HG02798 (cell line): ENCODE results near the gene PDHX.
"Not testable (repeated sequence)": the region's sequence is repeated elsewhere in the genome, so short reads cannot be mapped to it uniquely, and the experiment has no call there.

ENCODE experiments used
- ATAC-seq: cut with Tn5 transposase; IDR thresholded peaks from one replicate; pipeline ENCODE4 v1.9.1; 2021; ENCODE audit warnings: mild to moderate bottlenecking; ENCODE audit not compliant: unreplicated experiment, poor library complexity

Gene PDHX

DNA sequence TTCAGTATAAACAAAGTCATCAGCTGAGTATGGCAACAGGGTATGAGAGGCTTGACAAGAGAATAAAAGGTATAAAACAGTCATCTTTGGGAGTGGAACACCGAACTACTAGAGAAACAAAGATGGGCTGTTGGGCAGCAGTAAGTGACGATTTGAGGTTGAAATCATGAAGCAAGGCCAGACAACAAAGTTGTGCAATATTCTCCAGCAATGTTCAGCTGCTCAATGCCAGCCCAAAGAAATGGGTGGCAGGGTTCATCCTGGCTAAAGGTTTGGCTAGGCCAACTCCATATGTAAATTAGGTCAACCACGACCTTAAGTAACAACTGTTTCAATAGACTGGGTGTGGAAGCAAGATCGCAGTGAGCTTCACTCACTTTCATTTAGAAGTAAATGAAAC, 6.5 kb upstream of the PDHX start:
- no peak for ATAC-seq

DNA sequence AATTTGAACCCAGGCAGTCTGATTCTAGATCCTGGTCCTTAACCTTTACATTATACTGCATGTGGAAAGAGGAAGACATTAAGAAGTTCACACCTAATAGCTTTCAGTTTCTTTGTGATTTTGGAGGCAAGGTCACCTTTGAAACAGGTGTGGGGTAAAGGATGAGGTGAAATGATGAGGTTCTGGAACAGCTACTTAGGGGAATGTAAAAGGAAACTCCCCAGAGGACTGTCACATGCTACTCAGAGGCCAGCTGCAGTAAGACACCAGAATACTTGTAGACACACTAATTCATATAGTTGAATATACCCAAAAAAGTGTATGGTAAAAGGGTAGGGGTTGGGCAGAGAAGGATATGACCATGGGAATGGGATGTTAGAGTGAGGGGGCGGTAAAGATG, 5.6 kb upstream of the PDHX start:
- ATAC-seq = peak; percentile 69

DNA sequence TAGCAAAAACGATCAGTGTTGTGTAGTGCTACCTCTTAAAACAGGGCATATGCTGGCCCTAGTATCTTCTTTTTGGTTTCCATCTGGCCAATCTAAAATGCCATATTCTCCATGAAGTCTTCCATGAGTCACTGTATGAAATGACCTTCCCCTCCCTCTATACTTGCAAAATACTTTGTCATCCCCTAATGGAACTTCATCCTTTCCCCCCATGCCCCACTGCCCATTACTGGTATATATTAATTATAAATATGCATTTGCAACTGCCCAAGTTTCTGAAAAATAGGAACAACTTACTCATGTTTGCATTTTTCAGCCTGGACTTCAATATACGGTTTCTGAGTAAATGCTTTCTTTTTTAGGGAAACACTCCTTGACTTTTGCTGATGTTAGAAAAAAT, 4.7 kb upstream of the PDHX start:
- no peak for ATAC-seq

DNA sequence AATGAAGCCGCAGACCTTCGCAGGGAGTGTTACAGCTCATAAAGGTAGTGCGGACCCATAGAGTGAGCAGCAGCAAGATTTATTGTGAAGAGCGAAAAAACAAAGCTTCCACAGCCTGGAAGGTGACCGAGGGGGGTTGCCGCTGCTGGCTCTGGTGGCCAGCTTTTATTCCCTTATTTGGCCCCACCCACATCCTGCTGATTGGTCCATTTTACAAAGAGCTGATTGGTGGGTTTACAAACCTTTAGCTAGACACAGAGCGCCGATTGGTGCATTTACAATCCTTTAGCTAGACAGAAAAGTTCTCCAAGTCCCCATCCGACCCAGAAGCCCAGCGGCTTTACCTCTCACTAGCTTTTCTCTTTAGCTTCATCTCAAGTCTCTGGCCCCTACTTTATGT, 2.9 kb upstream of the PDHX start:
- ATAC-seq = not testable (repeated sequence)

DNA sequence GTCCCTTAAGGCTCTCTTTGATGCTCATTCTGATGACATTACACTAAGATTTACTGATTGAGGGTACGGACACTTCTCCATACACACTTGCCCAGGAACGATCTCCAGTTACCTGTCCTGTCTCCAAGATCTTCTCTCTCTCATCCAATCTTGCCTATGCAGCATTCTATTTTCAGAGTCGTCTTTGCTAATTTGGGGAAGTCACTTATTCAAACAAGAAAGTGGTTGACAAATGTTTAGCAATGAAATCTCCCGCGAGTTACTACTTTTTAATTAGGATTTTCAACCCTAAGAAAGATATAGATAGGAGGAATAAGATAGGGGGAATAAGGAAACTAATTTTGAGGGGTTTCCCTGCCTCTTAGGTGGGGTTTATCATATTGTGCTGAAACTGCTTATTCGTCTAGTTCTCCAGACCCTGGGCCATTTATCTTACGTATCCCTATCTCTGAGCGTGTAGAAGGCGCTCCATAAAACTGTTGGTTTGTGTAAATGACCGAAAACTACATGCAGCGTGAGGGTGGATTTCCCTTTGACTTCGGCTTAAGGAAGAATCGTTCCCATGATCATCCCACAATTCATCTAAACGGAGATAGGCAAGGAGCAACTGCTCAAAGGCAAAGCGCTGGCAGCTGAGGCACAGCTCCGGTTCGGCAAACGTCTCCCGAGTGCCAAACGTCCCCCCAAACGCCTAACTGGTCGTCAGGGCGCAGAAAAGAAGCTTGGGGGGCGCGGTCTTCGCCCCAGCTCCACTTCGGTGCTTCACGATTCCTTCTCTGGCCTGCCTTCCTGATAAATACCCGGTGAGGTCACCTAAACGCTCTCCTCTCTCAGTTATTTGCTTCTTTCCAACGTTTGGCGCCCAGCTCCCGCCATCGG, 1.0 kb upstream of the PDHX start:
- ATAC-seq = peak; percentile 7

DNA sequence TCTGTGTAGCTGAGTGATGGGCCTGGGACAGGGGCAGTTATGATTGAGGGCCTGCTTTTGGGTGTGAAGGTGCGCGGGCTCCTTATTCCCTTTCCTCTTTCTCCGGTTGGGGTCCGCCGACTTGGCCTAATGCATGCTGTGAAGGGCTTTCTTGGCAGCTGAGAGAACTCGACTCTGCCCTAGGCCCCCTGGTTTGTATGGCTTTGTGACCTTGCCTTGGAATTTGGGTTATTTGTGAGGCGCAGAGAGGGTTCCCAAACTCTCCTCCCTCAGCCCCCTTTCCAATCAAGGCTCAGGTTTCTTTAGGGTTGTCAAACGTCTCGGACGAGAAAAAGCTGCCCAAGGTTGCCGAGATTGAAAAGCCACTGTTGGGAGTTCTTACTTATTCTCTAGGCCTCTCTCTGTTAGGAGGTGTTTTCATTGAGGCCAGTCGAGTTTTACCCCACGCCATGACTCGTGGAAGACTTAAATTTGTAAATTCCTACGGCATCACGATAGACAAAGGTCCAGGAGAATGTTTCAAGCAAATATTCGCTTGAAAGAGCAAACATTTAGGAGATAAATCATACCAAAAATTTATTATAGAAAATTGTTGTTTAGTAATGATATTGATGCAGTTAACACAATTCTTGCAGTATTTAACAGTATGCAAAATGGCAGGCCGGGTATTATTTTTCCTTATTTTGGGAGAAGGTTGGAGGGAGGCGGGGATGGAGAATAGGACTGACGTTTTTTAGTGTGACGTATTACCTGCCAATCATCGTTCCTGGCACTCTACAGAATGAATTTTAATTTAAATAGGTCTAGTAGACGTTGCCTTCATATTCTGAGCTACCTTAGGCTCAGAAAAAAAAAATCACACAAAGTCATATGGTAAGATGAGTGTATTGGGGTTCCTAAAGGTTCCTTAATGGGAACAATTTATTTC, 689 bp downstream of the PDHX start:
- no peak for ATAC-seq

DNA sequence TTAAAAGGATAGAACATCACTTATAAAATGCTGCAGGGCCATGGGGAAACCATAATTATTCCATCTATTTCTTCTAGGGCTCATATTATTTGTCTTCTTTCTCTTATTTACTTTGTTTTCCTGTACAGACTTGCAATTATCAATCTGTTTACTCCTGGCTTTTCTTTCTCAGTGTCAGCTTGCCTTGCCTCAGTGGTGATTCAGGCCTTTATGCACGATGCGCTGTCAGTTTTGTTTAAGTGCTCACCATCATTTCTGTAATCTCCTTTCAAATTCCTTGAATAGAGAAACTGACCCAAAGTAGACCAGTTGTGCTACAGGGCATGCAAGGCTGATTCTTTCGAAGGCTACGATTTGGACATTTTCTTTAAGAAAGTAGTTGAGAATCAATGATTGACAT, 4.7 kb downstream of the PDHX start:
- no peak for ATAC-seq

DNA sequence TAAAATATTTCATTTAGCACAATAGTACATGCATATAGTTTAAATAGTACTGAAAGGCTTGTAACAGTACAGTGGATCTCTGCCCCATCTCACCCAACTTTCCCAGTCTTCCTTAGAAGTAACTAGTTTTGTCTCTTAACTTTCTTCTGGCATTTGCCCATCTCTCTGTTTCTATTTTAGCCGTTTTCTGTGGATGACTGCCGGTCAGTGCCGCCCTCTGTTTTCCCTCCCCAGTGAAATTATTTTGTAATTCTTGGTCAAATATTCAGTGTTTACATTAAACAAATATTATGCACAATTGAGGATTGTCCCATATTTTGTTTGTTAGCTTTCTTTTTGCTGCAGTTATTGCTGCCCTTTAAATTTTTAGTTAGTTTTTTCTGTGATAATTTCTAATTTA, 8.3 kb downstream of the PDHX start:
- ATAC-seq = no peak

DNA sequence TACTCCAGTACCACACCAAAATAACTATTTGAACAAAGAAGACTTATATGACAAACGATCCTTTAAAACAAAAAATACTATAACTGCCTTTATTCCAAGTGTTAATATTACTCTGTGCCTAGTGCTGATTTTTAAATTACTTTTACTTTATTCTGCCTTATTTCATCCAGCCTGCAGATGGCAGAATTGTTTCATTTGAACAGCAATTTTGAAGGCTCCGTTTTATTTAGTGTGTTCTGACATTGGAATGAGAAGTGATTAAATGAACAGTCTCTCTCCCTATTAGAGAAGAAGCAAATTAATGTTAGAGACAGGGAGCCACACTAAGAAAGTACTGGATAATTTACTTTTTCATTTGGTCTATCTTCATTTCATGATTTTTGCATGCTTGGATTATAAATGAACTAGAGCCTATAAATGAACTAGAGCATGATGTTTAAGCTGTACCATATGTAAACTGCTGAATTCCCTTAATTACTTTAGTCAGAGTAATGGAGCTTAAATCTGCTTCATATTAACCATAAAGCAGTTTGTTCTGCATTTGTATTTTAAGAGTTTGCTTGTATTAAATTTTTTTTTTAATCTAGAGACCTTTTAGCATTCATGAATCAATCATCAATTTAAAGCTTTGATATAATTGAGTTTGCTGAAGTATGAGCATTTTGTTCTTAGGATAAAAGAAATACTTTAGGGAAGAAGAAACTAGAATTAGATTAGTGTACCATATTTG, 9.8 kb downstream of the PDHX start:
- ATAC-seq = no peak

DNA sequence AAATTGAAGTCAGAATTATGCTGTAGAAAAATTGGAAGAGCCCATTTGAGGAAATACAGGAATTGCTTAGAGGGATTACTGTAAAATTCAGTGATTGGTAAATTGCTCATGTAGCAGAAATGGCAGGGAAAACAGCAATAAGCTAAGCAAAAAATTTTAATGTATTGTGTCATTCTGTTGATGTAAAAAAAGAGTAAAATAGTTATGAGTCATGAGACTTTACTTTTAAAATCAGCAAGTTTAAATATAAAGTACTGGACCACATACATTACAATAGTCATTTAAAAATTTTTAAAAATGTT, 10.4 kb downstream of the PDHX start:
- ATAC-seq = no peak

DNA sequence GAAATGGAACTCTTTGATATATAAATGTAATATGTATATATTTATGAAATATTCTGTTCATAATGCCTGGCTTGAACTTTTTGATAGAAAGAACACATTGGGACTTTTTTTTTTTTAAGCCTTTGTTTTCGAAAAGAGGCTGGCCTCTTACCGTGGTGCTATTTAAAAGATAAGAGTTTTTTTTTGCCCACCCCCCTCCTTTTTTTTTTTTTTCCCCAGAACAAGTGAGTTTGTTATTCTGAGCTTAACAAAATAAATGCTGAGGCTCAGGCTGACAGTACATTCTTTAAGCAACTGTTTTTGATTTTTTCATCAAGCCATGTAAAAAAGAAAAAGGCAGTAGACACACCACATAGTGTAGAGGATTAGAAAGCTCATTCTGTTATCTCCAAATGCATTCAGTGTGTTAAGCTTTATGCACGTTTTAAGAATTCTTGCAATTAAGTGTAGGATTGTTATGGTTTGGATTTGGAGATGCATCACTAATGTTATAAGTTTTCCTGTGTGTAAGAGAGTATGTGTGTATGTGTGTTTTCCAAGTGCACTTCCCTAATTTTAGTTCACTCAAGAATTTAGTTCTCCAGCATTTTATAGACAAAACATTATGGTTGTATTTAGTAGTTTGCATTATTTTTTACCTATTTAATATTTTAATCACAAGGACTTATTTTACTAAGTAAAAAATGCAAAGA, 12.0 kb downstream of the PDHX start:
- no peak for ATAC-seq

DNA sequence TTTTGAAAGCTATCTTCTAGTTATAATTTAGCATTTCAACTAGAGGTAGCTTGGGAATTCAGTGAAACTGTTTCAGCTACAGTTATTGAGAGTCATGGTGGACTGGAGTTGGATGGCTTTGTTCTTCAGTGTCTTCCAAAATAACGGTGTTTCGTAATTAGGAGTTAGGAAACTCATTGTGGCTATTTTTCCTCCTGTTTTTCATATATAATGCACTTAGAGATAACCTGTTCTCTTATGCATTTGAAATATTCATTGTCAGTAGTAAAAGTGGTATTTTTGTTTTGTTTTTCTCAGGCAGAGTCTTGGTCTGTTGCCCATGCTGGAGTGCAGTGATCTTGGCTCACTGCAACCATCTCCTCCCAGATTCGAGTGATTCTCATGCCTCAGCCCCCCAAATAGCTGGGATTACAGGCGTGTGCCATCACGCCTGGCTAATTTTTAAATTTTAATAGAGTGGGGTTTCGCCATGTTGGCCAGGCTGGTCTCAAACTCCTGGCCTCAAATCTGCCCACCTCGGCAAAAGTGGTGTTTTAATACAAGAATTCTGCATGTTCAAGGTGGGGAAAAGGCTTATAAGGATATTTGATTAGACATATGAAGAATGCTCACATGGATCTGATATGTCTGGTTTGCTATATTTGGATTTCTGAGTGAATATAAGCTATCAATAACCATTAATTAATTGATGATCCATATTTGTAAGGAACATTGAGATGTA, 12.7 kb downstream of the PDHX start:
- ATAC-seq = no peak

DNA sequence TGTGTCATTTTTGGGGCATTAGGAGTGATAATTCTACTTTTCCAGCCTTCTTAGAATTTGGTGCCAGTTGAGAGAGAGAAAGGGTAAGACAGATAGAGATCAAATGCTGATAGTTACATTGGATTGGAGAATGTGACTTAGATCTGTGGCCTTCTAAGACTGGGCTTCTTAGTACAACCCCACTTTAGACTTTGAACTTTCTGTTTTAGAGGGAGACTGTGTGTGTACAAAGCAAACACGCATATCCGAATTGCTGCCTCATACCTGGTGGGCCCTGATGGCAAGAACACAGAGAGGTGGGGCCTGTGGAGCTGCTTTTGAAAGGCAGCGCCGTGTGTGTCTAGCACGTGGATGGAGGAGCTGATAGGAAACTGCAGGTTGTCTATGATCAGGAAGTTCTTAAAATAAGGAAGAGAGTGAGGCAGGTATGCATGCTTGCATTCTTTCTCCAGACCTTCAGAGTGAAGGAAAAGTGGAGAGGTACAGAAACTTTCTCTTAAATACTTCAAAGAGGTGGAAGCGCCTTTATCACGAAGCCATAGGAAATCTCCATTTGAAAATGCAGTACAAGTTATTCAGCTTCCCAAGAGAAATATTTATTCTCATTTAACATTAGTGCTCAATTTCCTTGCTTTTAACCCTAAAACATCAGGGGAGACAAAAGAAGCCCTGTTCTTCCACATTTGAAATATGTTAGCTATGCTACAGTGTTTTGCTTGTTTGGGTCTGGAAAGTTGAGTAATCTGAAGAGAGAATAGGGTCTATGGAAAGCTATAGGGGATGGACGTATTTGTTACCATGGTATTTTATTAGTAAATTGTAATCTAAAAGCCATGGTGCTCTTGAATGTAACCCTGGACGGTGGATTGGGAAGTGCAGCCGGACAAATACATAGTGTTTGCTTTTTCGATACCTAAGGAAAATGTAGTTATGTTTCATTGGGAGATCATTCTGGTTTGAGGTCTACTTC, 13.7 kb downstream of the PDHX start:
- no peak for ATAC-seq

DNA sequence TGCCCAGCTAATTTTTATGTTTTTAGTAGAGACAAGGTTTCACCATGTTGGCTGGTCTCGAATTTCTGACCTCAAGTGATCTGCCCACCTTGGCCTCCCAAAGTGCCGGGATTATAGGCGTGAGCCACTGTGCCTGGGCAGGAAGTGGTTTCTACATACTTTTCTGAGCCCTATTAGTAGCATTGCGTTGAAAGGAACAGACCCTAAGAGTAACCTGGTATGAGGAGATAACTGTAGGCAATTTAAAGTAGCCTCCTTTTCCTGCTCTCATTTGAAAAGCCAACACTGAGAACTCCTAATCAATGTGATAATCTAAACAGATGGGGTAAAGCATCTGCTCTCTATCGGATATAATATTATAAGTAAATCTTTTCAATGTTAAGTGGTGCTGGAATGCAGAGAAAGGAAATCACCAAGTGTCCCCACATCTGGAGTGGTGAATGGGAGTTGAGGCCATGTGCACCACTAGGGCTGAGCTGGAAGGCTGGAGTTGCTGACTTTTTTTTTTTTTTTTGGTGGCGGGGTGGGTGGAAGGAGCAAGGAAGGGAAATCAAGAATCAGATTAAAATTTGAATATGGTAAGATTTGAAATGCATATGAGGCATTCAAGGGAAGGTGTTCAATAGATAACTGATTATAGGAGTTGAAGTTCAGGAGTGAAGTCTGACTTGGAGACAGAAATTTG, 20.7 kb downstream of the PDHX start:
- no peak for ATAC-seq

DNA sequence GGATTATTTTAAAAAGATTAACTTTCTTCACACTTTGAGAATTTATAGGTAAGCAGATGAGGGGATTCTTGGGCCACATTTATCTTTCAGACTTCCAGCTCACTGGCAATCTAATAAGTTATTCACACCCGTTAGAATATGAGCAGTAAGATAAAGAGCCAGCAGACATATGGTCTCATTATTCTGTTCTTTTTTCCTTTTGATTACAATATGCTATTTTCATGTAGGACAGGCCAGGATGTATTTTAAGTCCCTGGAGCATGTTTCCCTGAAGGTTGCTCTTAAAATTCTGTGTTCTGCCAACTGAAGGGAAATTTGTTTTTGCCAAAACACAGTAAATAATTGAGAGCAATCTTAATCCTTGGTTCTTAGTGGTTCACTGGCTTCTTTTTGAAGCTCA, 22.2 kb downstream of the PDHX start:
- ATAC-seq = no peak

DNA sequence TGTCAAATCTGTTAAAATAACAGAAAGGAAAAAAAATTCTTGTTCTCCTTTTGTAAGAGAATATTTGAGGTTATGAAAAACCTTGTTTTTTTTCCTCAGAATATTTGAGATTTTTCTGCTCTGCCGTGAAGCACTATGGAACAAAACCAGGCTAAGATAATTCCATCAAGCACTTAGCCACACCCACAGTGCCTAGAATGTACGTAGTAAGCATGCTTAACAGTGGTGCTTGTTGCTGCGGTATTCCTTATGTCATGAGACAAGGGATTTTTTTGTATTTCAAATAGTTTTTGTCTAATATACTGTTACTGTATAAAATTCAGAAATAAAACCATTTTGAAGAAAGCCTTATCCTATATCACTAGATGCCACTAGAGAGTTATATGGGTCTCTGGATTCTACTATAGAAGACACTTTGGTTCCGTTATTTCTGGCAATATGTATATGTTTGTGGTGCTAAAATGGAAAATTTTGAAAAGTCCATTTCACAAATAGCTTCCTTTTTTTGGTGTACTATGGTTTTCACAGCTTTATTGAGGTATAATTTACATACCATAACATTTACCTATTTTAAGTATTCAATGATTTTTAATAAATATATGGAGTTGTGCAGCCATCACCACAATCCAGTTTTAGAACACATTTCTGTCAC, 23.7 kb downstream of the PDHX start:
- peak; percentile 56 for ATAC-seq

DNA sequence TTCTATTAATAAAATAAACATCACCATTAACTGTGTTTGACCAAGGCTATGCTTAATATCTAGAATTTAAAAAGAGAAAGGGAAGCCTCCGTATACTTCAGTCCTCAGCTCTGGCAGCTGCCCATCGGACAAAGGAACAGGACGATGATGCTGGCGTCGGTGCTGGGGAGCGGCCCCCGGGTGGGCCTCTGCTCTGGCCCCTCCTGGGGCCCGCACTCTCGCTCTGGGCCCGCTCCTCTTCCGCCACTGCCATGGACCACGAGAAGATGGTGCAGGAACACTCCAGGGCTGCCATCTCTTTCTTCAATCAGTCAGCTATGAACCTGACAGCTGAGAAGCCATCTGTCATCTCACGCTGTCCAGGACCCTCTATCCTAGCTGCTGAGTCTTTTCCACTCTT, 25.3 kb downstream of the PDHX start:
- ATAC-seq = no peak

DNA sequence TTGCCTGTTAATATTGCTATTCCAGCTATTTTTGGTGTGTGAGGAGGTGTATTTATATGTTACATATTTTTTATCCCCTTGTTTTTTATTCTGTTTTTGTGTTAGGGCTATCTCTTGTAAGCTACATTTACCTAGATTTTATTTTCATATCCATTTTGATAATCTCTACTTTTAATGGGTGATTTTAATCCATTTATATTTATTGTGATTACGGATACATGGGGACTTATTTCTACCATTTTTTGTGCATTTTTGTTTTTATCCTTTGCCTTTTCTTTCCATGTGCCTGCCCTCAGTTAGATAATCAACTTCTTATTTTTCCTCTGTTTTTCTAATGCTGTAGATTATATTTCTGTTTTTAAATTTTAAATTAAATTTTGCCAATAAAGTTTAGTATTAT, 28.3 kb downstream of the PDHX start:
- no peak for ATAC-seq
